Stimulated activated CD4-positive, alpha-beta T cell treated with anti-CD3 and anti-CD28 coated beads, Interleukin-4, amount 100 ng/mL, for 4 hours (primary cell): ENCODE results near the gene IFT57.

ENCODE experiments used
- DNase-seq, 2 experiments: peaks; one replicate each; pipeline ENCODE4 v3.0.0-alpha.2; 2020

IFT57 gene

DNA sequence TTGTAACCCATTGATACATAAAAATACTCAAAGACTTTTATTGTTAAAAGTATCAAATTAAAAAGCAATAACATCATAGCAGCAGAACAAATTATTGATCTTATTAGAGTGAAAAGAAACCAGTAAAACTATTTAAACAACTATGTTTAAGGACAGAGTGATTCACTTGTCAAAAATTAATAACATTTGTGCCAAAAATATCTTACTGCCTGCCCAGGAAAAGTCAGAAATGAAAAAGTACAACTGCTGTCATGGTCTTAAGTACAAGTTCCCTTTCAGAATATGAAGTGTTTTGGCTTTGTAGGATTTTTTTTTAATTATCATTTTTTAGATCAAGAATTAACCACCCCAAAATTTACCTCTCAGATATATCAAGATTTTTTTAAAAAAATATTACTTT is 3.4 kb downstream of the IFT57 start:
- no peak for DNase-seq

DNA sequence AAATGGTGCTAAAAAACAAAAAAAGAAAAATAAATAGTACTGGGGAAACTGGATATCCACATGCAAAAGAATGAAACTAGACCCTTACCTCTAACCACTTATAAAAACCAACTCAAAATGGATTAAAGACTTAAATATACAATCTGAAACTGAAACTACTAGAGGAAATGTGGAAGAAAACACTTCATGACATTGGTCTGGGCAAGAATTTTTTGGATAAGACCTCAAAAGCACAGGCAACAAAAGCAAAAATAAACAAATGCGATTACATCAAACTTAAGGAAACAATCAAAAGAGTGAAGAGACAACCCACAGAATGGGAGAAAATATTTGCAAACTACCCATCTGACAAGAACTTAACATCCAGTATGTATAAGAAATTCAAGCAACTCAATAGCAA is 6.4 kb downstream of the IFT57 start:
- DNase-seq, result no peak

DNA sequence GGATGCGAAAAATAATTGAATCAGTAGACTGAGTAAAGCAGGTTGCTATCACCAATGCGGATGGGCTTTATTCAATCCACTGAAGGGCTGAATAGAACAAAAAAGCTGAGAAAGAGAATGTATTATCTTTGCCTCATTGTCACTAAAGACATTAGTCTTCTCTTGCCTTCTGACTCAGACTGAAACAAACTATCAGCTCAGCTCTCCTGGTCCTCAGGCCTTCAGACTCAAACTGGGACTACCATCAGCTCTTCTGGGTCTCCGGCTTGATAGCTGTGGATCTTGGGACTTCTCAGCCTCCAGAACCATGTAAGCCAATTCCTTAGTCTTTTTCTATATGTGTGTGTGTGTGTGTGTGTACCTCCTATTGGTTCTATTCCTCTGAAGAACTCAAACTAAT is 12.6 kb downstream of the IFT57 start:
- DNase-seq, result no peak

DNA sequence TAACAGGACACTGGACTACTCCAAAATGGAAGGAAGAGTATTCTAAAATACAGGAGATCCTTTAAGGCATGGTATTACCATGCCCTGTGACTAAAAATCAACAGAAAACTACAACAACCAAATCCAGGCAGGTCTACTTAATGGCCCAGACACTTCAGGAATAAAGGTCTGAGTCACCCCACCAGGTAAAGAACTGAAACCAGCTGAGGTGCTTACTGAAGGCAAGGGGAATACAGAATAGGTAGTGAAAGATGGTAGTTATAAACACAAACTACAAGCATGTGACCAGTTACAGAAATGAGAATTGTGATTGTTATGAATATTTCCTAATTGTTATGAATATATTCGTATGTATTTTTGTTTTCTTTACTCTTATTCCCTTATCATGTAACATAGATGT is 13.4 kb downstream of the IFT57 start:
- DNase-seq, result no peak

DNA sequence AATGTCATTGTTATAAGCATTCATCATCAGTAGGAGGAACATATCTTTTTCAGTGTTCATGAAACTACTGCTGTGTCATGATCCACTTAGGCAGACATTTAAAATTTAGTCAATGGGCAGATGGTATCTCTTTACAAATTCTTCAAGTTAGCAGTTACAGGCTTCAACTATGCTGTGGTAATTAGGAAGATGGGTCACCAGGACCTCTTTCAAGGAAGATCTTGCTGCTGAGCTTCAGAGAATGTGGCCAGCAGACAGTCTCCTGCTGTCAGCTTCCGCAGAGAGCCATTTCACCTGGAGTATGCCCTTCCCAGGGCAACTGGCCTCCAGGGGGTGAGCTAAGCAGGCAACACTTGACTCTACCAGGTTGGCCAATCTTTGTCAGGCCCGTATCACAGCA is 19.4 kb downstream of the IFT57 start:
- no peak for DNase-seq

DNA sequence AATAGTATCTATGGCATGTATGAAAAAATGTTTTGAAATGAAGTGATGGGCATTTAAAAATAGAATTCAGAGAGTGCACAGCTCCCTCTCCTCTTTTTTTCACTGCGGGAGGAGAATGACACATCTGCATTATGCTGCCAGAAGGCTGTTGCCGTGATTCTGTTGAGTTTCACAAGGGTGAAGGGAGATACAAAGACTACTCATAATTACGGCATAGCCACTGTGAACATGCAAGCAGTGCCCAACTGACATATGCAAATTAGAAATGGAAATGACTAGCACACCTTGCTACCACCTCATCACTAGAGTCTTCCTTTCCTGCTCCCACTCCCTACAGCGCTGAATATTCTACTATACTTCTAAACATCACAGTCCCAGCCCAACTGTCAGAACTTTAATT is 20.1 kb downstream of the IFT57 start:
- DNase-seq, result no peak

DNA sequence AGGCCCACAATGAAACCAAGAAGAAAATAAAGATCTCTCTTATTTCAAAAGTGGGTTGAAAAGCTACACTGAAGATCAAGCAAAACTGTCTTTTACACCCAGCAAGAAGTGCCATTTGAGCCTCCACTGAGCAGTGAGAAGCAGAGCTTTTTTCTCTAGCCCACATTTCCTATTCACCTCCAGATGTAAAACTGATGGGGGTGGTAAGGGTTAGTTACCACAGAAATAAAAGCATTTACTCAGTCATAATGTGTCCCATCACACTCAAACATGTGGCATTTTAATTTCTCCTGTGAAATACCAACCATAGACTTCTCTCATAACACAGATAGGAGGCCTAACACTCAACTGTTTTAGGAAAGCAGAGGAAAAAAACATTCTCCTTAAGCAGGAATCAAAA is 21.0 kb downstream of the IFT57 start:
- no peak for DNase-seq

DNA sequence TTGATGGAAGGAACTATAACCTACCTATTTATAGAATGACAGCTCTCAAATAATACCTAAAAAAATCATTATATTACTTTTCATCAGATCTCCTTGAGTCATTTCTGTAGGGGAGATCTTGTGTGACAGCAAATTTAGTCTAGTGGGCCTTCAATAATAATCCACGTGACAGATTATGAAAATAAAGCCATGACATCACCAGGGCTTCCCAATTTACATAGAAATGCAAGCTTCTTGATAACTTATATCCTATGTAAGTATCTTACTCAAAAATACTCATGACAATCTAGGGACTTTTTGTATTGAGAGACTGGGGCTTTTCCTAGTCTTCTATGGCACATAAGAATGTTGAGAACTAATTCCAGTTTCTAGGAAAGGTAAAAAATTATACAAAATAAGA is 21.6 kb downstream of the IFT57 start:
- no peak for DNase-seq

DNA sequence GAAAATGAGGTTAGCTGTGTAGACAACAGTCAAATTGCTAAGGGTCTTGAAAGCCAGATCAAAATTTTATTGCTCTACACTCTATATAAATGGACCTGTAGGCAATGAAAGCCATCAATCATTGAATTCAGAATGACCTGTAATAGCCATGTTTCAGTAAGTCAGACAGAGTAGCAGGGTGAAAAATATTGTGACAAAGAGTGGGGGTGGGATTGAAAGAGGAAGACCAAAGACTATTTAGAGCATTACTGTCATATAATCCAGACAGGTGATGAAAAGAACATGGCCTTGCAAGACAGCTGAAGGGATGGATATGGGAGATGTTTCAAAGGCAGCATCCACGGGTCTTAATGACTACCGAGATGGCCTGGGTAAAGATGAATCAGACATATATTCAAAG is 22.2 kb downstream of the IFT57 start:
- no peak for DNase-seq

DNA sequence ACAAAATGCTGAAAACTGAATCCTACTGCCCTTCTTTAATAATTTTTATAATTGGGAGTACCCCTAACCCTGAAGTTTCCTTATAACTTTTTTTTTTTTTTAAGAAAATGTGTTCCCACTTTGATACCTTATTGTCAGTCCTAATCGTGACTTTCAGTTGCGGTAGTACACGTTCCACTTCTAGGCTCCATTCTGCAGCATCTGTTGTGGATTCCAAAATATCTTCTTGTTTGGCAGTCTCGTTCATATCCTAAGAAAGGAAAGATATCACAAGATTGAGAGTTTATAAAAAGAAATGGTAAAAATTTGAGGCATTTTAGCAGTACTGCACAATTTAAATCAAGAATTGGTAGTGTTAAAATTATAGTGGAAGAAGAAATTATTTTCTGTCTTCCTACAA is 30.8 kb downstream of the IFT57 start:
- no peak for DNase-seq

DNA sequence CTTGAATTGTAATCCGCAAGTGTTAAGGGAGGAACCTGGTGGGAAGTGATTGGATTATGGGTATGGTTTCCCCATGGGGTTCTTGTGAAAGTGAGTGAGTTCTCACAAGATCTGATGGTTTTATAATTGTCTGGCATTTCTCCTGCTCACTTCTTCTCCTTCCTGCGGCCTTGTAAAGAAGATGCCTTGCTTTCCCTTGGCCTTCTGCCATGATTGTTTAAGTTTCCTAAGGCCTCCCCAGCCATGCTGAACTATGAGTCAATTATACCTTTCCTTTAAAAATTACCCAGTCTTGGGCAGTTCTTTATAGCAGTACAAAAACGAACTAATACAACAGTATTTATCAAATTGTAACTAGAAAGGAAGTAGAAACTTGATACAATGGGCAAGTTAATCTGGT is 31.9 kb downstream of the IFT57 start:
- DNase-seq, result no peak

DNA sequence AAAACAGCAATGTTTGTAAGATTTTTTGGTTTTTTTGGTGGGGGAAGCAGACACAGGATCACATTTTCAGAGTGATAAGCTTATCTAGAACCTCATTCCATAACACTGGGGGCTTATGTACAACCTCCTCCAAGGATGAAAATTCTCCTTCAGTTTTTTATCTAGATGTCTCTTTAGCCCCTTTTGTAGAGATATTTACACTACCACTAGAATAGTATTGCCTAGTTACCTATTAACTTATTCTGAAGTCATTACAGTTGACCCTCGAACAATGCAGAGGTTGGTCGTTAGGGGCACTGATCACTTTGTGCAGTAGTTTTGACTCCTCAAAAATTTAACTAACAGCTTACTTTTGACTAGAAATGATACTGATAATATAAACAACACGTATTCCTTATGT is 32.8 kb downstream of the IFT57 start:
- DNase-seq, result no peak

DNA sequence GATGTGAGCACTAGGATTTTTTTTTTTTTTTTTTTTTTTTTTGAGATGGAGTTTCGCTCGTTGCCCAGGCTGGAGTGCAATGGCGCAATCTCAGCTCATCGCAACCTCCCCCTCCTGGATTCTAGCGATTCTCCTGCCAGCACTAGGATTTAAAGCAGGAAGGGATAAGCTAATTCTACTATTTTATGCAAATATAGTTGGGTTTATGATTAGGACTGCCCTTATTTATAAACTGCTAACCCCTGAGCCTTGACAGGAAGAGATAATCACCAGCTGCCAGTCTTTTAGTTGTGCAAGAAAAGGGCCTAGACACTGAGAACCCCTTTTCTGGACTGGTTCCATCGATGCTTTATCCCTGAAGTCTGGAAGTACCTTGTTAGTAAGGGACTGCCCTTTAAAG is 36.7 kb downstream of the IFT57 start:
- DNase-seq, result no peak

DNA sequence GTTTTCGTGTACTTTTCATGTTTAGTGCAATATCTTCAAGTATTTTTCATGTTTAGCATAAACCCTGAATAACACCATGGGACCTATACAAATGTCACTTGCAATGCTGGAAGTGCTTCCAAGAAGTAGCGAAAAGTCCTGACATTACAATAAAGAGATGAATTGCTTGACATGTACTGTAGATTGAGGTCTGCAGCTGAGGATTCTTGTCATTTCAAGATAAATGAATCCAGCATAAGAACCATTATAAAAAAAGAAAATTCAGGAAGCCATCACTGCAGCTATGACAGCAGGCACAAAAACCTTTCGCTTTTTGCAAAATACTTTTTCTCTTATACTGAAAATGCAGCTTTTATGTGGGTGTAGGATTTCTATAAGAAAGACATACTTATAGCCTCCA is 37.4 kb downstream of the IFT57 start:
- no peak for DNase-seq

DNA sequence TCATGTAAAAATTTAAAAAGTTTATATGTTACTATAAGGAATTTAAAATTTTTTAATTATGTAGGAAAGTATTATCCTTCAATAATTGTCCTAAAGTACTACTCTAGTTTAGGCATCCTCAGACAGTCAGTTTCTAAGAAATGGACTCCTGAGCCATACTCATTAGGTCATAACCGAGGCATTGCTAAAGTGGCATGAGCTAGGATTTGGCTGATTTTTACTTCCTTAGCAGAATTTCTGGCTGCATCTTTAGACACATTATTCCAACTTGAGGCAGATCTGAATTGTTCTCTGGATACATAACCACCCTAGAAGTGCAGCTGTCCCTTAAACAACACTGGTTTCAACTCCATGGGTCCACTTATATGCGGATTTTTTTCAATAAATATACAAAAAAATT is 38.3 kb downstream of the IFT57 start:
- no peak for DNase-seq

DNA sequence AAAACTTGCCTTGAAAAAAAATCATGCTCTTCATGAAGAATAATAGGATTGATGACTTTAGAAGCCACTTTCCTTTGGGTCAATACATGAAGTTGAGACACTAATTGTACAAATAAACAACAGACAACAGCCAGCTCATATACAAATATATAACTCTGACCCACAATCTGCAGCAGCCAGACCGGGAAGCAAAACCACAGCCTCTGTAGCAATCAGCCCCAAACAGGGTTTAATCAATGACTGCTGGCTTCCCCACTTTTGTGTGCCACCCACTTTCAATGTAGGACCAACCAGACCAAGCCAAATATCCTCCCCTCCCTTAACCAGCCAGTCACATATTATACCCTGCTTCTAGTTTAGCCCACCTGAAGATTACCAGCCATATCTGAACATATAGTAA is 39.0 kb downstream of the IFT57 start:
- DNase-seq, result no peak

DNA sequence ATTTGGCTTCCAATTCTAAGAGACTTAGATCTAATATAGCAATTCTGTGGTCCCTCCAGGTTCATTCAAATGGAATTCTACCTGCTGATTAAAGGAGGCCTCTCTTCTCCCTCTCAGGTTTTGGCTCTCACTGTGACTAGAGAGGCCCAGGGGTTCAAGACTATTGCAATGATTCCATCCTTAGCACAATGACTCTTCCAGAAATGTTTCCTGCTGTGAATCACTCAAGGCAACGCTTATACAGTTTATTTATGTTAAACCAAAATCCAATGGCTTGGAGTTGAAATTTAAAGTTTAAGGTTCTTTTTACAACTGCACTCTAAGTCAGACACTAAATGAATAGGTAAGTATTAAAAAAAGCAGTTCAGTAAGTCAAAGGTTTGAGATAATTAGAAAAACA is 39.9 kb downstream of the IFT57 start:
- DNase-seq, result no peak

DNA sequence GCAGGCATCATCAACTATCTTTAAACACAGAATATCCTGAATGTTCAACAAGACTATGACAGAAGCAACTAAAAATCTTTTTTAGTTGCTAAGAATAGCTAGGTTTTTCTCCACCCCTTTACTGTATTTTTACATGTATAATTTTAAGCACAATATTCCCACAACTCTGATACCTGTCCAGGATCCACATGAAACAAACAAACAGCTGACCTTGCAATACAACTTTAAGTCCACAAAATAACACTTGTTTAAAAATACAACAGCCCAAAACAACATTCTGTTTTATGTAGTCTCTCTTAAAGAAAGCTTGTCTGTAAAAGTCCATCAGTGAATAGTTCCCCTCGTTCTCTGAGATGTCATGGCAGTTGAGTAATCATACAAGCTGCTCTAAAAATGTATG is 41.1 kb downstream of the IFT57 start:
- no peak for DNase-seq

DNA sequence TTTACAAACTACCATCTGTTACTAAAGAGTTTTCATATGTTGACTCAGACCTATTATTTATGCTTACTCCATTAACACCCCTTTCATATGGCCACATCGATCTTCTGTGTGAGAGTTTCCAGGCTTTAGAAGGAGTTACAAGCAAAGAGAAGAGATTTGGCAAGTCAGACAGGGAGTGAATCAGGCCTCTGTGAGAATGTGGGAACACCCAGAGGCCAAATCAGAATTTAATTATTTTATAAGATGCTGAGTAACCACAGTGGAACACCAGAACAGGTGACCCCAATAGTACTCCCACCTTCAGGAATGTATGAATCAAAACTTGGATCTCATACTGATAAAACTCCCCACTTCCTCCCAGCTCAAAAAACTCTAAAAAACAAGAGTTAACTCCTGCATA is 42.0 kb downstream of the IFT57 start:
- DNase-seq, result no peak

DNA sequence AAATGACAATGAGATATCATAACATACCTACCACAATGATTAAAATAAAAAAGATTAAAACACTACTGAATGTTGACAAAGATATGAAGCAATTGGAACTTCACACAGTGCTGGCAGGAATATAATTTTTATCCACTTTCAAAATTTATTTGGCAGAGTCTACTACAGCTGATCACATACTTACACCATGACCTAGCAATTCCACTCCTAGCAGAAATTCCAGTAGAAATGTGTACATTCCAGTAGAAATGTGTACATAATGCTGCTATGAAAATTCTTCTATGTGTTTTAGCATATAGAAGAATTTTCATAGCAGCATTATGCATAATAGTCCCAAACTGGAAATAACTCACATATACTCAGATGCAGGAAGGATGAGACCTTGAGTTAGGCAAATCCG is 43.5 kb downstream of the IFT57 start:
- DNase-seq, result no peak

DNA sequence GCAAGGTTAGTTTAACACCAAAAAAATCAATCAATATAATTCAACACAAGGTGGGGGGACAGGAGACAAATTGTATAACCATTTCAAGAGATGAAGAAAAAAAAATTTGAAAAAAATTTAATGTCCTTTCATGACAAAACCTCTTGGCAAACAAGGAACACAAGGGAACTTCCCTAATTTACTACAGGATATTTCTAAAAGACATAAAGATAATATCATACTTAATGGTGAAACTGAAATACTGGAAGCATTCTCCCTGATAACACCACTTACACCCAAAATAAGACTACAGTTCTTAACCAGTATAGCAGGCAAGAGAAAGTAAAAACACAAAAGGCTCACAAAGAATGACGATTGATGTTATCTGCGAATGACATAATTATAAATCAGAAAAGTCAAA is 44.7 kb downstream of the IFT57 start:
- DNase-seq, result no peak

DNA sequence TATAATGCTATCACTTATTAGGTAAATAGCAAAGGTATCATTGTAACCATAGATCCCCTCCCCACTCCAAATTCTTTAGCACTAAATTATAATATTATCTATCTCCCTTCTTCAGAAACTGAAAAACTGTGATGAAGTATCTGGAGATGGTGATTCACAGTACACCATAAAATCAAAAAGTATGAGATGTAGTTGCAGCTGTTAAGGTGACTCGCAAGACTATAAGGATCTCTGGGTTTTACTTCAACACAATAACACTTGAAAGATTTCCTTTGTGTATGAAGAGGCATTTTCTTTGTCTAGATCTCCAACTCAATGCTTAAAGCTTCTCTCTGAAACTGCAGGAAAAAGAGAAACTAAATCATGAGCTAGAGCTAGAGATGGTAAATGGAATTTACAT is 46.9 kb downstream of the IFT57 start:
- no peak for DNase-seq

DNA sequence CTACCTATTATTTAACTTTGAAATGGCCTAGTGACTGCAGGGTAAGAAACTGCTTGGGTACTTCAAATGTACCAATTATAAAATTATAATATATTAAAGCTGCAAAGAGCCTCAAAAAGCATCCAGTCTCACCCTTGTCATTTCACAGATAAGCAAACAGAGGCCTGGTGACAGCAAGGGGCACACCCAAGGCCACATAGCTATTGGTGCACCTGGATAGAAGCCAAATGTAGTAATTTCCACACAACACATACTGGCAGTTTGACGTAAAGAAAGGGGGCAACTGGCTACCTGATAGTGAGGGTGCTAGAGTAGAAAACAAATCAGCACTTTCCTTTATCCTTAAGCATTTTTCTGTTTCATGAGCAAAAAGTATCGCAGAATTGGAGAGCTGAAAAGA is 51.1 kb downstream of the IFT57 start:
- DNase-seq, result no peak

DNA sequence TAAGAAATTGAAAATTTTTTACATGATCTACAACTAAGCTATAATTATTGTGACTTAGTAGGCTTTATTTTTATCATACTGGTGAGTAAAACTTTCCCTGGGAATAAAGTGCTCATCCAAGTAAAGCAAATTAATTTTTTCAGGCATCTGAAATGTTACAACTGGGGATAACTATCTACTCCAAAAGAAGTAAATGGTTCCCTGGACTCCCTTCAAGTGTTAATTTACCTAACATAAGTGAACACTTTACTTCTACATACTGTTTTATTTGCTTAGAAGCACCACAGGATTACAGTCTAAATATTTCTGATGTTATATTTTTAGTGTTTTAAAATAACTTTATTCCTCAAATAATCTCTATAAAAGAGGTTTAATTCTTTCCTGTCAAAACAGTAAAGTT is 57.8 kb downstream of the IFT57 start:
- DNase-seq, result no peak

DNA sequence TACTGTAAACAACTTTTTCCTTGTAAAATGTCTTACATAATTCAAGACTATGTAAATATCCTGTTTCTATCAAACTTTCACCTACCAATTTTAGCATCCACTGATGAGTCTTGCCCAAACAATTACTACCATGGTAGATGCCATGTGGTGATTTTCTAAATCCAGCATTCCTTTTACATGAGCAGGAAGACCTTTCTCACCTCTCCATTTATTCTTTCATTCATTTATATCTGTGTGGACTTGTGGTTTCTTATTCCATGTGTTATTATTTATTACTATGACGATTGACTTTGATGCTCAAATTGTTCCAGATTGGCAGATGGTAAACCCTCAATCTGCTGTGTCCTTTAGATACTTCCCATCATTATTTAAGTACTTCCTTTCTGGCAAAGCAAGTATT is 62.4 kb downstream of the IFT57 start:
- DNase-seq, result no peak

DNA sequence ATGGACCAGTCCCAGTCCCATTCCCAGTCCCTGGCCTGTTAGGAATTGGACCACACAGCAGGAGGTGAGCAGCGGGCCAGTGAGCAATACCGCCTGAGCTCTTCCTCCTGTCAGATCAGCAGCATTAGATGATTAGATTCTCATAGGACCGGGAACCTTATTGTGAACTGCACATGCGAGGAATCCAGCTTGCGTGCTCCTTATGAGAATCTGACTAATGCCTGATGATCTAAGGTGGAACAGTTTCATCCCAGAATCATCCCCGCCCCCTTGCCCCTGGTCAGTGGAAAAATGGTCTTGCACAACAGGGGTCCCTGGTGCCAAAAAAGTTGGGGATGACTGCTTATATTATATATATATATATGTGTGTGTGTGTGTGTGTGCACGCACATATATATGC is 63.1 kb downstream of the IFT57 start:
- no peak for DNase-seq

DNA sequence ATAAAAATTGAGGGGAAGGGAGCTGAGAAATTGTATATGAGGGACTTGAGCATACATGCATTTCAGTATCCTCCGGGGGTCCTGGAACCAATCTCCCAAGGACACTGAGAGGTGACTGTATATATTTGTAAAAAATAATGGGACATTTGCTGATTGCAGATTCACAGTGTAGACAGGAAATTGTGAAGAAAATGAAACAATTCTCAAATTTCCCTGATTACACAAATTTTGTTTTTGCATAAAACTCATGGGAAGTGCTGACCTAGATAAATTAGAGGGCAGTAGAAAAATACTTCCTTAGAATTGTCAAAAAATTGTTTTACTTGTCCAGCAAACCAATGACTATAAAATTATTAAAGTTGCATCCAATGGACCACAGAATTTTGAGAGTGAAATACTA is 64.0 kb downstream of the IFT57 start:
- no peak for DNase-seq
